Left lung (tissue), 10 donors: Measurements from ENCODE around the gene AKT3. TPM values are rescaled to one million over a fixed set of nuclear protein-coding genes. Genes with fewer than 3 reads are reported as not detected.

Experiments used
- ATAC-seq: fragments of 200-7000 bp; cut with Tn5 transposase; one replicate; pipeline ENCODE4 v1.9.1; 2020; ENCODE audit warnings: moderate library complexity
- DNase-seq, 4 donors: peaks; one replicate each; pipeline ENCODE4 v3.0.0-alpha.2; 2013 to 2020
- H3K27ac ChIP-seq, 2 donors: fragments of 200-600 bp; sonication (generic) in 1 of 2; one replicate each; pipeline versions ENCODE4 v1.5.0 to v1.8.0; 2020 to 2021
- H3K27me3 ChIP-seq, 2 donors: fragments of 200-600 bp; sonication (generic) in 1 of 2; one replicate each; pipeline versions ENCODE4 v1.5.0 to v1.8.0; 2020 to 2021
- H3K36me3 ChIP-seq, 2 donors: fragments of 200-600 bp; sonication (generic) in 1 of 2; one replicate each; pipeline versions ENCODE4 v1.5.0 to v1.8.0; 2020 to 2021
- H3K4me1 ChIP-seq, 2 donors: fragments of 200-600 bp; one replicate each; pipeline ENCODE4 v1.8.0; 2021
- H3K4me3 ChIP-seq, 2 donors: fragments of 200-600 bp; sonication (generic) in 1 of 2; one replicate each; pipeline versions ENCODE4 v1.5.0 to v1.8.0; 2020 to 2021; ENCODE audit warnings: mild to moderate bottlenecking in 1 of 2
- H3K9me3 ChIP-seq, 2 donors: fragments of 200-600 bp; sonication (generic) in 1 of 2; one replicate each; pipeline versions ENCODE4 v1.5.0 to v1.8.0; 2020 to 2021
- intact Hi-C, 2 donors: fragments of 100-400 bp; cut with DNase I; formaldehyde crosslinking; loops; one replicate each; pipeline versions ENCODE4 v1.11.2 to v1.14.2; 2022
- polyA plus RNA-seq, 6 donors: library from polyadenylated mRNA; unstranded; fragments of 120-200 nt; gene quantifications; one replicate each; pipeline ENCODE4 v1.2.1, GENCODE V29; 2013; ENCODE audit not compliant: insufficient read length in 6 of 6
- total RNA-seq, 2 donors: library from RNA; stranded (reverse); fragmentation: NEBNext Ultra II Directional; extraction: Animal tissue kit (Norgen Biotek cat#: 25700); gene quantifications; one replicate each; pipeline ENCODE4 v1.2.1, GENCODE V29; 2021
- TF ChIP-seq, protein P1 (sequence below), 2 donors: fragments of 200-600 bp; sonication (generic) in 1 of 2; IDR thresholded peaks; one replicate each; pipeline versions ENCODE4 v1.5.0 to v1.8.0; 2021; ENCODE audit warnings: antibody characterized with exemption in 2 of 2
- donor health status: DM: no; HTN: yes; CAD: no.
- donor health status: DM: no; HTN: no; CAD: no.

Gene AKT3
- total and polyA plus RNA-seq, 8 donors = 24.1 to 44.9 (median 29.4) TPM

DNA sequence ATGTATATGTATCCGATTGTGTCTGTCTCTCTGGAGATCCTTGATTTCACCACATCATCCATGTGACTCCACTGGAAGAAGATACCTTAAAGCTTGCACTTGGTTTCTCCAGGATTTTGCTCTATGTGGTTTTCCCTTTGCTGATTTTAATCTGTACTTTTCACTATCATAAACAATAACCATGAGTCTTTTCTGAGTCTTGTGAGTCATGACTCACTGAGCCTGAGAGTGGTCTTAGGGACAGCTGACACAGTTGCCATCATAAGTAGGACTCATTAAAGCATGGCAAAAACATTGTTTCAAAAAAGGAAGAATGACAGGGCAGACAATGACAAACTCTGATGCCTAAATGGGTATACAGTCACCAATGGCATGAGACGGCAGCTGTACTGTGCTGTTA is 226.2 kb downstream of the AKT3 start:
- Histone ChIP-seq H3K4me3 (no peak overlapping the region), H3K4me1 (no peaks in the 10 kb centered on the region), H3K27me3 (no peaks in the 10 kb centered on the region), H3K9me3 (peaks cover 0 to 16% of the 10 kb centered on the region in 2 donors), H3K27ac (no peak overlapping the region), H3K36me3 (peaks cover 0 to 8% of the 10 kb centered on the region in 2 donors)
- ATAC-seq = no peak
- TF ChIP-seq, protein P1, sequence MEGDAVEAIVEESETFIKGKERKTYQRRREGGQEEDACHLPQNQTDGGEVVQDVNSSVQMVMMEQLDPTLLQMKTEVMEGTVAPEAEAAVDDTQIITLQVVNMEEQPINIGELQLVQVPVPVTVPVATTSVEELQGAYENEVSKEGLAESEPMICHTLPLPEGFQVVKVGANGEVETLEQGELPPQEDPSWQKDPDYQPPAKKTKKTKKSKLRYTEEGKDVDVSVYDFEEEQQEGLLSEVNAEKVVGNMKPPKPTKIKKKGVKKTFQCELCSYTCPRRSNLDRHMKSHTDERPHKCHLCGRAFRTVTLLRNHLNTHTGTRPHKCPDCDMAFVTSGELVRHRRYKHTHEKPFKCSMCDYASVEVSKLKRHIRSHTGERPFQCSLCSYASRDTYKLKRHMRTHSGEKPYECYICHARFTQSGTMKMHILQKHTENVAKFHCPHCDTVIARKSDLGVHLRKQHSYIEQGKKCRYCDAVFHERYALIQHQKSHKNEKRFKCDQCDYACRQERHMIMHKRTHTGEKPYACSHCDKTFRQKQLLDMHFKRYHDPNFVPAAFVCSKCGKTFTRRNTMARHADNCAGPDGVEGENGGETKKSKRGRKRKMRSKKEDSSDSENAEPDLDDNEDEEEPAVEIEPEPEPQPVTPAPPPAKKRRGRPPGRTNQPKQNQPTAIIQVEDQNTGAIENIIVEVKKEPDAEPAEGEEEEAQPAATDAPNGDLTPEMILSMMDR (IDR thresholded peaks at IDR 0.05) = no peak
- no peak for DNase-seq
- intact Hi-C loops = no loop called here

DNA sequence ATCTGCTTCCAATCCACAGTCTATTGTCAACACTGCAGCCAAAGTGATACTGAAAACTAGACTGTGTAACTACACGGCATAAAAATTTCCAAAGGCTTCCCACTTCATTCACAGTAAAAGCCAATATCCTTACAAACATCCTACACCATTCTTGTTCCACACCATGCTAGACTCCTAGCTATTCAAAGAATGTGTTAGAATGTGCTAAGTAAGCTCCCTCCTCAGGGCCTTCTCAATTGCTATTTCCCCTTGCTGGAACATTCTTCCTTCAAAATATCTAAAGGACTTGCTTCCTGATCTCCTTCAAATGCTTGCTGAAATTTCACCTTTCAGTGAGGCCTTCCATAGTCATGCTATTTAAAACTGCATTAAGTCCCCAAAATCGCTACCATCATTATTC is 228.1 kb downstream of the AKT3 start:
- peaks cover 0 to 8% of the 10 kb centered on the region in 2 donors for H3K36me3 ChIP-seq
- ATAC-seq (peak; percentile 25), DNase-seq (no peak)
- peaks cover 0 to 16% of the 10 kb centered on the region in 2 donors for H3K9me3 ChIP-seq
- no peaks in the 10 kb centered on the region for H3K27me3 ChIP-seq
- no peak overlapping the region for H3K4me3 ChIP-seq
- H3K27ac ChIP-seq = no peak overlapping the region
- intact Hi-C loops = no loop called here
- H3K4me1 ChIP-seq = no peaks in the 10 kb centered on the region
- TF ChIP-seq, protein P1 (IDR thresholded peaks at IDR 0.05) = no peak

DNA sequence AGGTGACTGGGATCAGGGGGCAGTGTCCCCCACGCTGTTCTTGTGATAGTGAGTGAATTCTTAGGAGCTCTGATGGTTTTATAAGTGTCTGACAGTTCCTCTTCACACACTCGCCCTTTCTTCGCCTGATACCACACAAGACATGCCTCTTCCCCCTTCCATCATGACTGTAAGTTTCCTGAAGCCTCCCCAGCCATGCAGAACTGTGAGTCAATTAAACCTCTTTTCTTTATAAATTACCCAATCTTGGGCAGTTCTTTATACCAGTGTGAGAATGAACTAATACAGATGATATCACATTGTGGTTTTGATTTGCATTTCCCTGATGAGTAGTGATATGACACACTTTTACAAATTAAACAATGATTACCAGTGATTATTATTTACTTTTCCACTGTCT is 229.9 kb downstream of the AKT3 start:
- Histone ChIP-seq H3K27ac (no peak overlapping the region), H3K9me3 (peaks cover 0 to 16% of the 10 kb centered on the region in 2 donors), H3K4me3 (no peak overlapping the region), H3K4me1 (no peaks in the 10 kb centered on the region), H3K27me3 (no peaks in the 10 kb centered on the region), H3K36me3 (peaks cover 0 to 8% of the 10 kb centered on the region in 2 donors)
- TF ChIP-seq, protein P1 (IDR thresholded peaks at IDR 0.05) = no peak
- intact Hi-C loops = no loop called here
- DNase-seq (no peak), ATAC-seq (no peak)

DNA sequence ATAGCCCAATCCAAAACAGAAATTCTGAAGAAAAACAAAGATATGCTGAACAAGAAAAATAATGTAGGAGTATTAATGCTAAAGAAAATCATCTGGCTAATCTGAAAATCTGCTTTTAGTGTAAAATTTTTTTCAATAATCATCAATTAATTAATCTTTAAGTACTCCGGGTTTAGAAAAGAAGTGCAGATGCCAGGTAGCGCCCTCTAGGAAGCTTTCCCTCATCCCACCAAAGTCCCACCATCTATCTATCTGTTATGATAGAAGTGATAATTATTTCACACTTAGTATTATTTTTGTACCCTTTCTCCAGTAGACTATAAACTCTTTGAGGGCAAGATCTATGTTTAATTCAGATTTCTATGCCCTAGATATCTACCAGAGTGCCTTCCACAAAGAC is 240.3 kb downstream of the AKT3 start:
- no peaks in the 10 kb centered on the region for H3K4me1 ChIP-seq
- intact Hi-C loops = no loop called here
- no peak for DNase-seq
- no peak for ATAC-seq
- no peaks in the 10 kb centered on the region for H3K27me3 ChIP-seq
- H3K36me3 ChIP-seq = peaks cover 0 to 6% of the 10 kb centered on the region in 2 donors
- no peak overlapping the region for H3K4me3 ChIP-seq
- no peaks in the 10 kb centered on the region for H3K9me3 ChIP-seq
- H3K27ac ChIP-seq = no peak overlapping the region
- TF ChIP-seq, protein P1 (IDR thresholded peaks at IDR 0.05) = no peak

DNA sequence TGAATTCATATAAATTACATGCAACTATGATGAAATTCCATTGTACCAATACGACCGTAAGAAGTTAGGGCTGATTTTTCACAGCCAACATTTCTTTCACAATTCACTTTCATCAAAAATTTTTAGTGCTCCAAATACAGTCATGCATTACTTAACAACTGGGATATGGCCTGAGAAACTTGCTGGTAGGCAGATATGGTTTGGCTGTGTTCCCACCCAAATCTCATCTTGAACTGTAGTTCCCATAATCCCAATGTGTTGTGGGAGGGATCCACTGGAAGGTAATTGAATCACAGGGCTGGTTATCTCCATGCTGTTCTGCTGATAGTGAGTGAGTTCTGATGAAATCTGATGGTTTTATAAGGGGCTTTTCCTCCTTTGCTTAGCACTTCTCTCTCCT is 244.4 kb downstream of the AKT3 start:
- no peaks in the 10 kb centered on the region for H3K4me1 ChIP-seq
- peaks cover 0 to 13% of the 10 kb centered on the region in 2 donors for H3K9me3 ChIP-seq
- no peaks in the 10 kb centered on the region for H3K27me3 ChIP-seq
- H3K27ac ChIP-seq = no peak overlapping the region
- TF ChIP-seq, protein P1 (IDR thresholded peaks at IDR 0.05) = no peak
- no peak for ATAC-seq
- intact Hi-C loops = no loop called here
- no peak overlapping the region for H3K4me3 ChIP-seq
- peaks cover 0 to 13% of the 10 kb centered on the region in 2 donors for H3K36me3 ChIP-seq
- DNase-seq = no peak
